HG03432 (cell line): ENCODE data around the gene NRIP1.

Source experiments
- ATAC-seq: cut with Tn5 transposase; IDR thresholded peaks from one replicate; pipeline ENCODE4 v1.9.1; 2021; ENCODE audit warnings: mild to moderate bottlenecking, moderate library complexity; ENCODE audit not compliant: unreplicated experiment

The NRIP1 gene

DNA sequence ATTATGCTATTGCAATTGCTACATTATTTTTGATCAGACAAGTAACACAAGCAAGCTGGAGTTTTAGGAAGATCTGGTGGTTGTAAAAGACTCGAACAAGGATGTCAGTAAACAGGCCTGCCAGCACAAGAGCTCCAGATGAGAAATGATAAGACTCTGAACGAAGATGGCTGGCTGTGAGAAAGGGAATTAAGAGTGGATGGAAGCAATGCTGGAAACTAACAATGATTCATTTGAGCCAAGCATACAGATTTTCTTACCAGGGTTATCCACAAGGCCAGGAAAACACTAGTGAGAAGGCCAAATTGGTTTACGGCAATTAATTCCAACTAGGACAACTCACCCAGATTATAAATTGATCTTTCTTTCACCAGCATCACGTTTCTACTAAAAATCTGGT is 54.2 kb downstream of the NRIP1 start:
- ATAC-seq = no peak

DNA sequence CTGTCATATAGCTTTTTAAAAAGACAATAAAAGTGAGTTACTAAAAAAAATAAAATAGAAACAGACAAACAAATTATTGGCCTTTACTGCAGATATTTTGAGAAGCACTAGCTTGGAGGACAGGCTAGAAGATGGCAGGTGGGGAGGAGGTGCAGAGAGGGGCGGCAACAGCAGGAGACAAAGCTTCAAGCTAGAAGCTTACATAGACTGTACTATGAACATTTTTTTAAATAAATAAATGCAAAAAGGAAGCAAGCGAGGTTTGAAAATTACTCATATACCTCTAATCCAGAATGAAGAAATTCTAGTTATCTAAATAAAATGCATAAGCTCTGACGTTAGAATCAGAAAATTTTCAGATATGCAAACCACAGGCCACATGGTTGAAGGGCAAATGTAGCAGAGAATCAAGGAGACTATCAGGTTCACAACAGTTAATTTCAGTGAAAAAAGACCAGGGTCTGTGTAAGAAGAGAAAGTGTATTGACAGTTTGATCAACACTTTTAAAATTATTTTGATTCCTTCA is 54.9 kb downstream of the NRIP1 start:
- no peak for ATAC-seq

GRCh38 chr21:15007716-15008296 is 57.0 kb downstream of the NRIP1 start:
- ATAC-seq = no peak

DNA sequence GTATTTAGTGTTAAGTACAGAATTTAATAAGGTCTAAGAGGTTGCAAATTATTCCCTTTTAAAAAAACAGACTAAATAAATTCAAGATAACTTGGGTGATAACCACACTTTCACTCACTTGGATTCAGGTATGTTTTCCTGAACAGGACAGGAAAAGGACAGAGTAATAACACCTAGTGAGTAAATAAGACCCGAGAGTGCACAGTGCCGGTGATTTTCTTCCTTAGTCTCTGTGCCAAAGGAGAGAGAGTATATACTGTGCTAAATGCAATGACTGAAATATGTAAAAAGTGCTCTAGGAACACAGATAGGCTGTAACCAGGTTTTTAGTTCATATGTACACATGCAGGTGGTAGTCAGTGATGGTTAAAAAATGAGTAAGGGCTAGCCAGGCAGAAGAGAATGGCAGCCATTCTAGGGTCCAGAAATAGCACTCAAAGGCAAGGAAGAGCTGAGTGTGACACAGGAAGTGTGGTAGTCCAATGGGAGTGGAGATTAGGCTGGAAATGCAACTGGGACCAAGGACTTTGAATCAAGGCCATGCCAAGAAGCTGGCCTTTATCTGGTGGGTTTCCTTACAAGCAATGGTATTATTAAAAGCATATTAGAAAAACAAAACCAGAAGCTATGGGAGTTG is 58.1 kb downstream of the NRIP1 start:
- no peak for ATAC-seq

GRCh38 chr21:15005391-15005790 is 59.4 kb downstream of the NRIP1 start:
- ATAC-seq = no peak

DNA sequence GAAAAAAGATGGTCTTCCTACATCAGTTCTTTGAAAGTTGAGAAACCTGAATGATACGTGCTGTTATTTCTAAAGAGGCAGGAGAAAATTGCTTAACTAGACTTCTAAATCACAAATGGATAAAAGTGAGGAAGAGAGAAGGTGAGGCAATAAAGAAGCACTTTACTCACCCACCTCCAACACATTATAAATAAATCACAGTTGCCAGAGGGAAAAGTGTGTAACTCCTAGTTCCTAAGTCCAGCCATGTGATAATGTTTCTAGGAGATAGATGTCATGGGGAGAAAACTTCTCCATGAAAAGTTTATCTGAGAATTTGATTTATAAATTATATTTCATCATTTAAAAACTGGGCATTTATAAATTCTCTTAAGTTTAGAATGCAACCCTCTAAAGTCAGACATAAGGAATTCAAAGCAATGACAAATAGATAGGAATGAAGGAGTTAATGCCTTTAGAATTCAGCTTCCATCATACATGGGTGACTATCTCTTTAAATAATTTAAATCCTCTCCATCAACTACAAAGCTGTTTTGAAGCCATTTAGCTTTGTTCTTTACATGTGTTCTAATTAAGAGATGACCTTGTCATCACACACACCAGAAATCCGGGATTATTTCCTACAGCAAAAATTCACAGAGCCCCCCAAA is 60.0 kb downstream of the NRIP1 start:
- ATAC-seq = no peak

DNA sequence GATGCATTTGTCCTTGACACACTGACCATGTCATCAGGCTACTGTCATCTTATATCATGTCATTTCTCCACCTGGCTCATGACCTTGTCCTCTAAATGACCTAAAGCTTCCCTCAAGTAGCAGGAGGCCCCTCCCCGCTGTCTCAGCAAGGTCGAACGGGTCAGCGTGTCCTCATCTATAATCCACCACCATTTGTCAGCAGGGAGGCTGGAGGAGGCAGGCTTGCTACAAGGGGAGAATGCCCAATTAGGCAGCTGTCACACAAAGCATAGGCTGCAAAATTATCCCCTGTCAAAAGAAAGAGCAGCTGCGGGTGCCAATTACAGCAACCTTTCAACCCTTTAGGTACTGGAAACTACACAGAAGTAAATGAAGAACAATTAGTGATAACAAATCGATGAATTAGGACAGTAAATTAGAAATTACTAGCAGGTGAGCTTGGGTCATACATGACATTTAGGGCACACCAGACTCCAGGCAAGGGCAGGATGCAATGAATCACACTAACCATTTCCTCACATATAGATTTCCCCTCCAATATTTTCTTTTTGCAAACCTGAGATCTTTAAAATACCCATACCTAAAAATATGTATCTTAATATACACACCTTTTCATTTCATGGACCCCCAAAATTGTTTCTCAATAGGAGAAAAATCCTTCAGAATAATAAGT is 61.2 kb downstream of the NRIP1 start:
- ATAC-seq = no peak

DNA sequence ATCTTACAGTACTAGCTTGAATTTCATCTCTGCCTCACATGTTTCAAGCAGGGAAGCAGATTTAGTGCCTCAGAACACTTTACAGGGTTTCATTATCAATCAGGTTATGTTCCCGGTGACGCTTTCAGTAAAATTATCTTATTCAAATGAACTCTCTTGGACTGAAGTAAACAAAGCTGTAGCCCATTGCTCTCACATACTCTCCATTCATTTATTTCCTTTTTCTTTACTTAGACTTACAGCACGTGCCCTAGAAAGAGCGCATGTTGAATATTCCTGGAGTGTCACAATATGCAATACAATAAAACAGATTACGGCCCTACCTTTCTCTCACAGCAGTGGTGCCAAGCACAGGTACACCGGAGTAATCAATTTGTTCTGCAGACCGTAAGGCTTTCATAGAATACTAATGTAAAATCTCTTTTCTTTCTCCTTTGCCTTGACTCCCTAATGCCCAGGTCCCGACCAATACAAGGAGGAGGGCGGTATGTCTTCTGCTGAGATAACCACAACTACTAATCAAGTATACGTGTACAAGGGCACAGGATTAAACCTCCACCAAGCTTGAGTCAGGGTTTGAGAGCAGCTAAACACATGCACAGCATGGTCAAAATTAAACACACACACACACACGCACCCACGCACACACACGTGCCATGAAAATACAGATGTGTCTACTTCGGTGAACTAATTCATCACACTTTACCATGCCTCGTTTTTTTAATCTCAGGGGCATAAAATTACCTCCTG is 62.8 kb downstream of the NRIP1 start:
- ATAC-seq = peak; percentile 96

DNA sequence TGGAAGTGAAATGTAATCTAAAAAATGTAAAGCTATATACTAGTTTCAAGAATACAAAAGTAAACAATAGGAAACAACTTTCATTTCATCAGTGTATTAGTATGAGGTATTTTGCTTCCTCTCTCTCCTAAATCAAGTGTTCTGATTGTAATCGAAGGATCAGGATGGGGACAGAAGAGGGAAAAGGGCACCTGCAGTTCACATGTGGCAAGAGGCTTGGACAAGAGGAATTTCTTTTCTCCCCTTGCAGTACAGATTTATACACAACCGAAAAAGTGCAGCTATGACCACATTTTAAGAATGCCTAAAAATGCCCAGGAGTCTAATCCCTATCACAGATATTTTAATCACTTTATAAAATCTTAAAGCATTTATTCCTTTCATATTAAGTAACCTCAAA is 63.7 kb downstream of the NRIP1 start:
- ATAC-seq = no peak

DNA sequence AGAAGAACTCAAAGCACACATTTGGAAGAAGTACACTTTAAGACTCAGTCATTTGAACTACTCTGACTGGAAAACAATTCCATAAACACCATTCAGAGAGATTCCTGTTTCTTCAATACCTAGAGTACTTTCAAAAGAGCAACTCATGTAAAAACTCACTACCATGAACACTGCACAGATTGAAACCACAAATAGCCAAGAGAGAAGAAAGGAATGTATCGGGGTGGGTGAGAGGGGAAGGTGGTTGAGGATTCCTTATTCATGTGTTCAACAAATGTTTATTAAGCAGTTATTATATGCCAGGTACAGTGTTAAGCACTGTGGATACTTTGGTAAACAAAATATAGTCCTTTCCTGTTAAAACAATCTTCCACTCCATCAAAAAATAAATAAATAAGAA is 64.7 kb downstream of the NRIP1 start:
- ATAC-seq = no peak

DNA sequence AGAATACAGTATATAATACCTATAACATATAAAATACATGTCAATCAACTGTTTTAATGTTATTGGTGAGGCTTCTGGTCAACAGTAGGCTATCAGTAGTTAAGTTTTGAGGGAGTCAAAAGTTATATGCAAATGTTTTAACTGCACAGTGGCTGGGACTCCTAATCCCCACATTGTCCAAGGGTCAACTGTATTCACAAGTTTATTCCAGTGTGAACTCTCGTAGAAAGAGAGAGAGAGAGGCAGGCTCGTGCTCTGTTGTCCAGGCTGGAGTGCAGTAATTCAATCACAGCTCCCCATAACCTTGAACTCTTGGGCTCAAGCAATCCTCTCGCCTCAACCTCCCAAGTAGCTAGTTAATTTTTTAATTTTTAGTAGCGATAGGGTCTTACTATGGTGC is 66.0 kb downstream of the NRIP1 start:
- no peak for ATAC-seq

DNA sequence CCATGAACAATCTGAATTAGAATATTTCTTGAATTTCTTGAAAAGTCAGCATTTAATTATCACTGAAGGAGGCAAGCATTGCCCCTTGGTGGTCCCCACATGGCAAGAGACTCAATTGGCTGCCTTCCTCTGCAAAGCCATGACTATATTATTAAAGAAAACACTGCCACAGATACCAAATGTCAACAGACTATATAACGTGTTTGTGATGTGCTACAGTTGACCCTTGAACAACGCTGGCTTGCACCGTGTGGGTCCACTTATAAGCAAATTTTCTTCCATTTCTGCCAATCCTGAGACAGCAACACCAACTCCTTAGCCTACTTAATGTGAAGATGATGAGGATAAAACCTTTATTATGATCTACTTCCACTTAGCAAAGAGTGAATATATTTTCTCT is 66.5 kb downstream of the NRIP1 start:
- ATAC-seq = no peak

GRCh38 chr21:14995695-14996490 is 68.9 kb downstream of the NRIP1 start:
- no peak for ATAC-seq

GRCh38 chr21:14995226-14995625 is 69.6 kb downstream of the NRIP1 start:
- ATAC-seq = no peak

DNA sequence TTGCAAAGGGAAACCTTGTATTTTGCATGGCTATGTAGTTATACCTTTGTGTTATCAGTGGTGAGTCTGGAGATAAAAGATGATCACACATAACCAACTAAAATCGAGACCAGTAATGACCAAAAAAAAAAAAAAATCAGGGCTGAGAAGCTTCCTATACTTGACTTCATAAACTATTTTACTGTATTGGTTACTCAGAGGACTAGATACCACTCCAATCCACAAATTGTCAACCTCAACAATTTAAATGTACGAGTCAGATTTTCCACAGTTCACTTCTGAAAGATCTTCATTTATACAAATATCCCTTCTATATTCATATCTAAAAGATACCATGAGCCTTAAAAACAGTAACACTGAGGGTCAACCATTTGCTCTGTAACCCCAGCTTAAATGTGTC is 71.7 kb downstream of the NRIP1 start:
- no peak for ATAC-seq

DNA sequence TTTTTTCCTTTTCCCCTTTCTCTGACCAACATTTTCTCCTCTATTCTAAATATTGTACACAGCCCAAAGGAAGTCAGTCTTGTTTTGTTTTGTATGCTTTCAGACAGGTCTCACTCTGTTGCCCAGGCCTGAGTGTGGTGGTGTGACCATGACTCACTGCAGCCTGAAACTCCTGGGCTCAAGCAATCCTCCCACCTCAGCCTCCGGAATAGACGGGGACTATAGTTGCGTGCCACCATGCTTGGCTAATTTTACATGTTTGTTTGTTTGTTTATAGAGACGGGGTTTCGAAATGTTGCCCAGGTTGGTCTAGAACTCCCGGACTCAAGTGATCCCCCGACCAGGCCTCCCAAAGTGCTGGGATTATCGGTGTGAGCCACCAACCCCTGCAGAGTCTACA is 72.8 kb downstream of the NRIP1 start:
- no peak for ATAC-seq

- no peak for ATAC-seq
These were observed 75.4 kb downstream of the NRIP1 start for GRCh38 chr21:14989359-14989758.

GRCh38 chr21:14988760-14989159 is 76.0 kb downstream of the NRIP1 start:
- no peak for ATAC-seq

- no peak for ATAC-seq
These were observed 77.2 kb downstream of the NRIP1 start for GRCh38 chr21:14987370-14988170.
